ENCODE data around the gene ZNF487.

ZNF487 gene

GRCh38 chr10:43407576-43408330 is 29.2 kb upstream of the ZNF487 start (continued):
- TF ChIP-seq ZBTB44 (tag by site-specific recombination; IDR thresholded peaks at IDR 0.05) (peak; percentile 57; the same call in 1 of the 2 replicates), ZNF514 (tag by site-specific recombination; IDR thresholded peaks at IDR 0.05) (no peak), ZNF830 (tag by site-specific recombination; IDR thresholded peaks at IDR 0.05; ENCODE audit: low read depth) (no peak), TRIM28 (IDR thresholded peaks at IDR 0.05; ENCODE audit: borderline replicate concordance, low read length) (peak; percentile 50; the same call in 1 of the 2 replicates), ZNF544 (tag by site-specific recombination; IDR thresholded peaks at IDR 0.05) (no peak), MYNN (tag by site-specific recombination; IDR thresholded peaks at IDR 0.05; ENCODE audit: borderline replicate concordance) (no peak), ZNF121 (tag by site-specific recombination; IDR thresholded peaks at IDR 0.05) (peak; percentile 94), ZNF610 (tag by site-specific recombination; IDR thresholded peaks at IDR 0.05; ENCODE audit: borderline replicate concordance) (no peak), ZBTB7A (tag by site-specific recombination; IDR thresholded peaks at IDR 0.05; ENCODE audit: low read depth) (peak; percentile 32; the same call in 1 of the 2 replicates), ZNF10 (tag by site-specific recombination; IDR thresholded peaks at IDR 0.05) (no peak), ZNF670 (tag by site-specific recombination; IDR thresholded peaks at IDR 0.05; ENCODE audit: low read depth) (no peak), HOXA7 (CRISPR knock-in tag; IDR thresholded peaks at IDR 0.05; ENCODE audit: borderline replicate concordance) (no peak), RBAK (tag by site-specific recombination; IDR thresholded peaks at IDR 0.05) (no peak), GLIS2 (tag by site-specific recombination; IDR thresholded peaks at IDR 0.05) (no peak; the same call in 1 of the 2 replicates), INSM2 (tag by site-specific recombination; IDR thresholded peaks at IDR 0.05) (0 out of 2 replicates have a peak, but pooled peaks have one; percentile 13), CTCF (tag by site-specific recombination; IDR thresholded peaks at IDR 0.05) (peak; percentile 82), ZNF426 (tag by site-specific recombination; IDR thresholded peaks at IDR 0.05) (no peak), ZNF394 (tag by site-specific recombination; IDR thresholded peaks at IDR 0.05; ENCODE audit: borderline replicate concordance) (no peak; the same call in none of the 2 replicates), ELK4 (IDR thresholded peaks at IDR 0.05; ENCODE audit: borderline replicate concordance, low read depth, low read length) (no peak), ZBTB6 (tag by site-specific recombination; IDR thresholded peaks at IDR 0.05) (no peak), ZNF530 (tag by site-specific recombination; IDR thresholded peaks at IDR 0.05; ENCODE audit: low read depth) (no peak), ZNF155 (tag by site-specific recombination; IDR thresholded peaks at IDR 0.05) (no peak), ZNF221 (tag by site-specific recombination; IDR thresholded peaks at IDR 0.05; ENCODE audit: borderline replicate concordance) (no peak)
- TF ChIP-seq, protein P1, sequence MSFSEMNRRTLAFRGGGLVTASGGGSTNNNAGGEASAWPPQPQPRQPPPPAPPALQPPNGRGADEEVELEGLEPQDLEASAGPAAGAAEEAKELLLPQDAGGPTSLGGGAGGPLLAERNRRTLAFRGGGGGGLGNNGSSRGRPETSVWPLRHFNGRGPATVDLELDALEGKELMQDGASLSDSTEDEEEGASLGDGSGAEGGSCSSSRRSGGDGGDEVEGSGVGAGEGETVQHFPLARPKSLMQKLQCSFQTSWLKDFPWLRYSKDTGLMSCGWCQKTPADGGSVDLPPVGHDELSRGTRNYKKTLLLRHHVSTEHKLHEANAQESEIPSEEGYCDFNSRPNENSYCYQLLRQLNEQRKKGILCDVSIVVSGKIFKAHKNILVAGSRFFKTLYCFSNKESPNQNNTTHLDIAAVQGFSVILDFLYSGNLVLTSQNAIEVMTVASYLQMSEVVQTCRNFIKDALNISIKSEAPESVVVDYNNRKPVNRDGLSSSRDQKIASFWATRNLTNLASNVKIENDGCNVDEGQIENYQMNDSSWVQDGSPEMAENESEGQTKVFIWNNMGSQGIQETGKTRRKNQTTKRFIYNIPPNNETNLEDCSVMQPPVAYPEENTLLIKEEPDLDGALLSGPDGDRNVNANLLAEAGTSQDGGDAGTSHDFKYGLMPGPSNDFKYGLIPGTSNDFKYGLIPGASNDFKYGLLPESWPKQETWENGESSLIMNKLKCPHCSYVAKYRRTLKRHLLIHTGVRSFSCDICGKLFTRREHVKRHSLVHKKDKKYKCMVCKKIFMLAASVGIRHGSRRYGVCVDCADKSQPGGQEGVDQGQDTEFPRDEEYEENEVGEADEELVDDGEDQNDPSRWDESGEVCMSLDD (tag by site-specific recombination; IDR thresholded peaks at IDR 0.05), result no peak
- TF ChIP-seq, protein P2, sequence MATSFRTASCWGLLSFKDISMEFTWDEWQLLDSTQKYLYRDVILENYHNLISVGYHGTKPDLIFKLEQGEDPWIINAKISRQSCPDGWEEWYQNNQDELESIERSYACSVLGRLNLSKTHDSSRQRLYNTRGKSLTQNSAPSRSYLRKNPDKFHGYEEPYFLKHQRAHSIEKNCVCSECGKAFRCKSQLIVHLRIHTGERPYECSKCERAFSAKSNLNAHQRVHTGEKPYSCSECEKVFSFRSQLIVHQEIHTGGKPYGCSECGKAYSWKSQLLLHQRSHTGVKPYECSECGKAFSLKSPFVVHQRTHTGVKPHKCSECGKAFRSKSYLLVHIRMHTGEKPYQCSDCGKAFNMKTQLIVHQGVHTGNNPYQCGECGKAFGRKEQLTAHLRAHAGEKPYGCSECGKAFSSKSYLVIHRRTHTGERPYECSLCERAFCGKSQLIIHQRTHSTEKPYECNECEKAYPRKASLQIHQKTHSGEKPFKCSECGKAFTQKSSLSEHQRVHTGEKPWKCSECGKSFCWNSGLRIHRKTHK (tag by site-specific recombination; IDR thresholded peaks at IDR 0.05), result no peak
- TF ChIP-seq, protein P3, sequence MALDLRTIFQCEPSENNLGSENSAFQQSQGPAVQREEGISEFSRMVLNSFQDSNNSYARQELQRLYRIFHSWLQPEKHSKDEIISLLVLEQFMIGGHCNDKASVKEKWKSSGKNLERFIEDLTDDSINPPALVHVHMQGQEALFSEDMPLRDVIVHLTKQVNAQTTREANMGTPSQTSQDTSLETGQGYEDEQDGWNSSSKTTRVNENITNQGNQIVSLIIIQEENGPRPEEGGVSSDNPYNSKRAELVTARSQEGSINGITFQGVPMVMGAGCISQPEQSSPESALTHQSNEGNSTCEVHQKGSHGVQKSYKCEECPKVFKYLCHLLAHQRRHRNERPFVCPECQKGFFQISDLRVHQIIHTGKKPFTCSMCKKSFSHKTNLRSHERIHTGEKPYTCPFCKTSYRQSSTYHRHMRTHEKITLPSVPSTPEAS (tag by site-specific recombination; IDR thresholded peaks at IDR 0.05), result no peak

Data from HEK293 (cell line).